ENCODE measurements around the gene PRSS1.

The PRSS1 gene

DNA sequence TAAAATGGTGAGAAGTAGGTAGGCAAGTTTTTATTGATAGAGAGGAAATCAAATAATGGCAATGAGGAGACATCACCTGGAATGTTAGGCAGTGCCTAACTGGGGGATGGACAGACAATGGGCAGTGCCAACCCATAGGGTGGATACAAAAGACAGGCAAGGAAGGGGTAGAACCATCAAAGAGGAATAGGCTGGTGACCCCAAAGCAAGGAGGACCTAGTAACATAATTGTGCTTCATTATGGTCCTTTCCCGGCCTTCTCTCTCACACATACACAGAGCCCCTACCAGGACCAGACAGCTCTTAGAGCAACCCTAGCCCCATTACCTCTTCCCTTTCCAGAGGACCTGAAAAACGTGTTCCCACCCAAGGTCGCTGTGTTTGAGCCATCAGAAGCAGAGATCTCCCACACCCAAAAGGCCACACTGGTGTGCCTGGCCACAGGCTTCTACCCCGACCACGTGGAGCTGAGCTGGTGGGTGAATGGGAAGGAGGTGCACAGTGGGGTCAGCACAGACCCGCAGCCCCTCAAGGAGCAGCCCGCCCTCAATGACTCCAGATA, 51.5 kb downstream of the PRSS1 start:
- DNase-seq (ENCODE audit: low read depth): no peak
- TF ChIP-seq, protein P1, sequence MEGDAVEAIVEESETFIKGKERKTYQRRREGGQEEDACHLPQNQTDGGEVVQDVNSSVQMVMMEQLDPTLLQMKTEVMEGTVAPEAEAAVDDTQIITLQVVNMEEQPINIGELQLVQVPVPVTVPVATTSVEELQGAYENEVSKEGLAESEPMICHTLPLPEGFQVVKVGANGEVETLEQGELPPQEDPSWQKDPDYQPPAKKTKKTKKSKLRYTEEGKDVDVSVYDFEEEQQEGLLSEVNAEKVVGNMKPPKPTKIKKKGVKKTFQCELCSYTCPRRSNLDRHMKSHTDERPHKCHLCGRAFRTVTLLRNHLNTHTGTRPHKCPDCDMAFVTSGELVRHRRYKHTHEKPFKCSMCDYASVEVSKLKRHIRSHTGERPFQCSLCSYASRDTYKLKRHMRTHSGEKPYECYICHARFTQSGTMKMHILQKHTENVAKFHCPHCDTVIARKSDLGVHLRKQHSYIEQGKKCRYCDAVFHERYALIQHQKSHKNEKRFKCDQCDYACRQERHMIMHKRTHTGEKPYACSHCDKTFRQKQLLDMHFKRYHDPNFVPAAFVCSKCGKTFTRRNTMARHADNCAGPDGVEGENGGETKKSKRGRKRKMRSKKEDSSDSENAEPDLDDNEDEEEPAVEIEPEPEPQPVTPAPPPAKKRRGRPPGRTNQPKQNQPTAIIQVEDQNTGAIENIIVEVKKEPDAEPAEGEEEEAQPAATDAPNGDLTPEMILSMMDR (IDR thresholded peaks at IDR 0.05; ENCODE audit: control insufficient read depth, extremely low read depth, insufficient read depth): no peak

DNA sequence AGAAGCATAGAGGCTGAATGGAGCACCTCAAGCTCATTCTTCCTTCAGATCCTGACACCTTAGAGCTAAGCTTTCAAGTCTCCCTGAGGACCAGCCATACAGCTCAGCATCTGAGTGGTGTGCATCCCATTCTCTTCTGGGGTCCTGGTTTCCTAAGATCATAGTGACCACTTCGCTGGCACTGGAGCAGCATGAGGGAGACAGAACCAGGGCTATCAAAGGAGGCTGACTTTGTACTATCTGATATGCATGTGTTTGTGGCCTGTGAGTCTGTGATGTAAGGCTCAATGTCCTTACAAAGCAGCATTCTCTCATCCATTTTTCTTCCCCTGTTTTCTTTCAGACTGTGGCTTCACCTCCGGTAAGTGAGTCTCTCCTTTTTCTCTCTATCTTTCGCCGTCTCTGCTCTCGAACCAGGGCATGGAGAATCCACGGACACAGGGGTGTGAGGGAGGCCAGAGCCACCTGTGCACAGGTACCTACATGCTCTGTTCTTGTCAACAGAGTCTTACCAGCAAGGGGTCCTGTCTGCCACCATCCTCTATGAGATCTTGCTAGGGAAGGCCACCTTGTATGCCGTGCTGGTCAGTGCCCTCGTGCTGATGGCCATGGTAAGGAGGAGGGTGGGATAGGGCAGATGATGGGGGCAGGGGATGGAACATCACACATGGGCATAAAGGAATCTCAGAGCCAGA, 52.5 kb downstream of the PRSS1 start:
- no peak overlapping the region for H3K4me3 ChIP-seq (ENCODE audit: low read depth, low read length)
- TF ChIP-seq, protein P1 (IDR thresholded peaks at IDR 0.05; ENCODE audit: control insufficient read depth, extremely low read depth, insufficient read depth): no peak
- DNase-seq (ENCODE audit: low read depth): no peak

More for the DNA sequence above, 51.5 kb downstream of the PRSS1 start:
- H3K4me3 ChIP-seq (ENCODE audit: low read depth, low read length): no peak overlapping the region

- TF ChIP-seq, protein P1 (IDR thresholded peaks at IDR 0.05; ENCODE audit: control insufficient read depth, extremely low read depth, insufficient read depth): no peak
- DNase-seq (ENCODE audit: low read depth): no peak
- H3K4me3 ChIP-seq (ENCODE audit: low read depth, low read length): no peak overlapping the region
These were observed 53.0 kb downstream of the PRSS1 start for GRCh38 chr7:142802301-142802700.
